MCF 10A (cell line): ENCODE results near the gene GPR52. TPM values are rescaled to one million over a fixed set of nuclear protein-coding genes. Genes with fewer than 3 reads are reported as not detected.
A peak's percentile ranks its signal among the peaks of the same experiment; 100 is the strongest.
"Not testable (repeated sequence)": the region's sequence is repeated elsewhere in the genome, so short reads cannot be mapped to it uniquely, and the experiment has no call there.

Experiments used
- BruUV-seq: library from RNA; stranded (reverse); fragments of 400-500 nt; replicated peaks from 2 replicates; lab custom pipeline; 2021; lab: Mats Ljungman, UMichigan
- CTCF ChIA-PET: fragments of 300-600 bp; sonication (Branson Sonifier 250); formaldehyde crosslinking; extraction: SDS; loops from one replicate; lab custom pipeline; 2021; ENCODE audit warnings: antibody characterized with exemption, inconsistent platforms; lab: Yijun Ruan, JAX
- POLR2A ChIA-PET: fragments of 300-600, 350-650 bp; sonication (Branson Sonifier 250); formaldehyde crosslinking; extraction: SDS; loops from one replicate; lab custom pipeline; 2020; ENCODE audit warnings: antibody characterized with exemption, inconsistent platforms; lab: Yijun Ruan, JAX
- DNase-seq: peaks from one replicate; pipeline ENCODE4 v3.0.0-alpha.2; 2018; ENCODE audit not compliant: unreplicated experiment
- H3K27ac Mint-ChIP-seq: one replicate; pipeline ENCODE4 v1.8.0; 2022; ENCODE audit warnings: mild to moderate bottlenecking, low read depth, mixed read lengths; ENCODE audit not compliant: unreplicated experiment
- H3K27me3 Mint-ChIP-seq: one replicate; pipeline ENCODE4 v1.8.0; 2022; ENCODE audit warnings: mixed read lengths; ENCODE audit not compliant: insufficient read depth, unreplicated experiment
- H3K36me3 Mint-ChIP-seq: one replicate; pipeline ENCODE4 v1.8.0; 2022; ENCODE audit warnings: mild to moderate bottlenecking, moderate library complexity, mixed read lengths; ENCODE audit not compliant: insufficient read depth, unreplicated experiment
- H3K4me1 Mint-ChIP-seq: one replicate; pipeline ENCODE4 v1.8.0; 2022; ENCODE audit warnings: mixed read lengths; ENCODE audit not compliant: insufficient read depth, unreplicated experiment
- H3K4me3 Mint-ChIP-seq: one replicate; pipeline ENCODE4 v1.8.0; 2022; ENCODE audit warnings: mild to moderate bottlenecking, moderate library complexity, mixed read lengths; ENCODE audit not compliant: unreplicated experiment
- H3K9me3 Mint-ChIP-seq: one replicate; pipeline ENCODE4 v1.8.0; 2022; ENCODE audit warnings: mixed read lengths; ENCODE audit not compliant: unreplicated experiment
- intact Hi-C: fragments of 100-400 bp; cut with micrococcal nuclease; formaldehyde crosslinking; loops from 2 replicates; pipeline ENCODE4 v1.14.1; 2022
- total RNA-seq: library from RNA; stranded (reverse); gene quantifications from 2 replicates; pipeline ENCODE4 v1.2.3, GENCODE V29; 2022
- TF ChIP-seq, protein P1 (sequence below): fragments of 200-600 bp; IDR thresholded peaks from one replicate; pipeline ENCODE4 v1.8.0; 2022; ENCODE audit warnings: antibody characterized with exemption, mild to moderate bottlenecking; ENCODE audit not compliant: unreplicated experiment

GPR52 gene
- total RNA-seq, 1 experiment from 2014 or later = 0.86 TPM

DNA sequence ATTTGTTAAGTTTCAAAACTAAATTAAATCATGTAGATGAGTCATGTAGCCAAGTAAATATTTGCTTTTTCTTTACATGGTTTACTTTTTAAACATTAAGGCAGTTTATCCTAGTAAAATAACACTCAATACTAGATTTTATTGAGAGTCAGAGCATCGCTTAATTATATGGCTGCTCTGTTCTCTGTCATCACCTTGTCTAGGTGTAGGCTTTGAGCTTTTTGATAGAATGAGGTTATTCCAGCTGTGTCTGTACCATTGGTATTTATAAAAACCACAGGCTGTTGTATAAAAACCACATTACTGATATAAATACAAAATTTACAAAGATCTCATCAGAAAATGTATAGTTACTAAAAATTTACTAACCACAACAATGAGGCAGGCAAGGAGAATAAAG is 42.5 kb upstream of the GPR52 start:
- CTCF ChIA-PET = no interaction called here
- H3K27me3 Mint-ChIP-seq = no peaks in the 10 kb centered on the region
- H3K4me3 Mint-ChIP-seq = no peak overlapping the region
- intact Hi-C loops = no loop called here
- no peaks in the 10 kb centered on the region for H3K4me1 Mint-ChIP-seq
- H3K9me3 Mint-ChIP-seq = no peaks in the 10 kb centered on the region
- BruUV-seq = no TSS peak
- no peaks in the 10 kb centered on the region for H3K36me3 Mint-ChIP-seq
- POLR2A ChIA-PET = no interaction called here
- no peak overlapping the region for H3K27ac Mint-ChIP-seq
- TF ChIP-seq, protein P1, sequence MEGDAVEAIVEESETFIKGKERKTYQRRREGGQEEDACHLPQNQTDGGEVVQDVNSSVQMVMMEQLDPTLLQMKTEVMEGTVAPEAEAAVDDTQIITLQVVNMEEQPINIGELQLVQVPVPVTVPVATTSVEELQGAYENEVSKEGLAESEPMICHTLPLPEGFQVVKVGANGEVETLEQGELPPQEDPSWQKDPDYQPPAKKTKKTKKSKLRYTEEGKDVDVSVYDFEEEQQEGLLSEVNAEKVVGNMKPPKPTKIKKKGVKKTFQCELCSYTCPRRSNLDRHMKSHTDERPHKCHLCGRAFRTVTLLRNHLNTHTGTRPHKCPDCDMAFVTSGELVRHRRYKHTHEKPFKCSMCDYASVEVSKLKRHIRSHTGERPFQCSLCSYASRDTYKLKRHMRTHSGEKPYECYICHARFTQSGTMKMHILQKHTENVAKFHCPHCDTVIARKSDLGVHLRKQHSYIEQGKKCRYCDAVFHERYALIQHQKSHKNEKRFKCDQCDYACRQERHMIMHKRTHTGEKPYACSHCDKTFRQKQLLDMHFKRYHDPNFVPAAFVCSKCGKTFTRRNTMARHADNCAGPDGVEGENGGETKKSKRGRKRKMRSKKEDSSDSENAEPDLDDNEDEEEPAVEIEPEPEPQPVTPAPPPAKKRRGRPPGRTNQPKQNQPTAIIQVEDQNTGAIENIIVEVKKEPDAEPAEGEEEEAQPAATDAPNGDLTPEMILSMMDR = no peak
- no peak for DNase-seq

DNA sequence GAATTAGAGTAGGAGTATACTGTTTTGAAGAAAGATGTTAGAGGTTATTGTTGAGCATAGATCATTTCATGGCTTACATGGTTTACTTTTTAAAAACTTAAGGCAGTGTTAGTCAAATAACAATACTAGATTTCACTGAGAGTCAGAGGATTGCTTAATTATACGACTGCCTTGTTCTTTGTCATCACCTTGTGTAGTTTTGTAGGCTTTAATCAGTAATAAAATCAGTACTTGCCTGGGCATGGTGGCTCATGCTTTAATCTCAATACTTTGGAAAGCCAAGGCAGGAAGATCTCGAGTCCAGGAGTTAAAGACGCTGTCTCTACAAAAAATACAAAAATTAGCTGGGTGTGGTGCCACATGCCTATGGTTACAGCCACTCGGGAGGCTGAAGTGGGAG is 41.3 kb upstream of the GPR52 start:
- CTCF ChIA-PET = interaction anchor here (0.7 to 1.5 kb wide), 2 partner anchors 91 to 144 kb away, joined by 3 to 4 read pairs; no protein-coding TSS in a partner anchor
- Mint-ChIP-seq H3K9me3 (no peaks in the 10 kb centered on the region), H3K36me3 (no peaks in the 10 kb centered on the region), H3K4me3 (no peak overlapping the region), H3K4me1 (no peaks in the 10 kb centered on the region), H3K27ac (peak overlapping the region; percentile 68), H3K27me3 (no peaks in the 10 kb centered on the region)
- DNase-seq = peak; percentile 8
- intact Hi-C loops = no loop called here
- BruUV-seq = no TSS peak
- POLR2A ChIA-PET = interaction anchor here (0.5 to 0.7 kb wide), 3 partner anchors 10 to 129 kb away, joined by 3 to 5 read pairs (median 3); no protein-coding TSS in a partner anchor
- TF ChIP-seq, protein P1 = no peak

- no peak for DNase-seq
- intact Hi-C loops = no loop called here
- Mint-ChIP-seq H3K9me3 (peaks cover 8% of the 10 kb centered on the region), H3K27me3 (no peaks in the 10 kb centered on the region), H3K4me1 (no peaks in the 10 kb centered on the region), H3K36me3 (no peaks in the 10 kb centered on the region), H3K4me3 (no peak overlapping the region), H3K27ac (no peak overlapping the region)
- POLR2A ChIA-PET = interaction anchor here (0.7 kb wide), 1 partner anchor 8 kb away, joined by 4 read pairs; no protein-coding TSS in a partner anchor
- no TSS peak for BruUV-seq
- CTCF ChIA-PET = interaction anchor here (0.6 to 1.5 kb wide), 2 partner anchors 19 to 145 kb away, joined by 3 to 4 read pairs; no protein-coding TSS in a partner anchor
- TF ChIP-seq, protein P1 = no peak
Observed at GRCh38 chr1:174407665-174408064, 40.1 kb upstream of the GPR52 start.

DNA sequence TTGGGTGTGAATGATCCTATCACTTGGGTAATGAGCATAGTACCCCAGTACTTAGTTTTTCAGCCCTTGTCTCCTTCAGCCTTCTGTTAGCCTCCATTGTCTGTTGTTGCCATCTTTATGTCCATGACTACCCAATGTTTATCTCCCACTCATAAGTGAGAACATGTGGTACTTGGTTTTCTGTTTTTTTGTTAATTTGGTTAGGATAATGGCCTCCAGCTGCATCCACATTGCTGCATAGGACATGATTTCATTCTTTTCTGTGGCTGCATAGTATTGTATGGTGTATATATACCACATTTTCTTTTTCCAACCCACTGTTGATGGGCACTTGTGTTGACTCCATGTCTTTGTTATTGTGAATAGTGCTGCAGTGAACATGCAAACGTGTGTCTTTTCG is 39.6 kb upstream of the GPR52 start:
- no TSS peak for BruUV-seq
- H3K4me1 Mint-ChIP-seq = no peaks in the 10 kb centered on the region
- POLR2A ChIA-PET = no interaction called here
- no peak for DNase-seq
- H3K27ac Mint-ChIP-seq = no peak overlapping the region
- intact Hi-C loops = no loop called here
- no peaks in the 10 kb centered on the region for H3K36me3 Mint-ChIP-seq
- no peak overlapping the region for H3K4me3 Mint-ChIP-seq
- no peaks in the 10 kb centered on the region for H3K27me3 Mint-ChIP-seq
- peaks cover 8% of the 10 kb centered on the region for H3K9me3 Mint-ChIP-seq
- TF ChIP-seq, protein P1 = no peak
- CTCF ChIA-PET = interaction anchor here (1.5 kb wide), 1 partner anchor 146 kb away, joined by 4 read pairs; no protein-coding TSS in a partner anchor

GRCh38 chr1:174409801-174410200 is 38.0 kb upstream of the GPR52 start:
- H3K27ac Mint-ChIP-seq, H3K4me1 Mint-ChIP-seq, H3K27me3 Mint-ChIP-seq, DNase-seq, POLR2A ChIA-PET, H3K36me3 Mint-ChIP-seq, H3K4me3 Mint-ChIP-seq, BruUV-seq, H3K9me3 Mint-ChIP-seq, intact Hi-C loops: not testable (repeated sequence)
- CTCF ChIA-PET = interaction anchor here (1.0 kb wide), 1 partner anchor 13 kb away, joined by 3 read pairs; no protein-coding TSS in a partner anchor
